Stimulated activated CD8-positive, alpha-beta memory T cell treated with anti-CD3 and anti-CD28 coated beads, Interleukin-15, amount 100 ng/mL, for 1 hour (primary cell): ENCODE results near the gene CEP41.

Source experiments
- DNase-seq: peaks from one replicate; pipeline ENCODE4 v3.0.0-alpha.2; 2020; ENCODE audit warnings: low read depth

The CEP41 gene

DNA sequence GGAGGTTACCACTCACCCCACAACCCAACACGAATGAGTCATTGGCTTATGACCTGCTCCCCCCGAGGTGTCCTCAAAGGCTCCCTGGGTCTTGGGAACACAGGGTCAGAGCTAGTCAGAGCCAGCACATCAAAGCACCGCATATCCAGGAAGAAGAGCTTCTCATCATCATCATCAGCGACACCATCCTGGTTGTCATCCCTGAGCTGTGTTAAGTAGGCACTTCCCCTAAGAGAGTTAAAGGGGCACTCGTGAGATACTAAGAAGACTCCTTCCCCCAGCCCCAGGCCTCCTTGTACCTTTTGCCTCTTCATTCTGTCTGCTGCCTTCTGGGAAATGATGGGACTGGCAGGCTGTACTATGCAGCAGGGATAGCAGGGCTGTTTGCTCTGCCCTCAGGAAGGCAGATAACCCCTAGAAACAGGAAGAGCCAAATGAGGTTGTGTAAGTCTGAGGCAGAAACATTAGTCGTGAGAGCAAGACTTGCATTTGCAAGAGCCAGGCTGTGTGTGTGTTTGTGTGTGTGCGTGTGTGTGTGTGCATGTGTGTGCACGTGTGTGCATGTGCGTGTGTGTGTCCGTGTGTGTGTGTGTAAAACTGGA is 71.6 kb downstream of the CEP41 start:
- DNase-seq = no peak

DNA sequence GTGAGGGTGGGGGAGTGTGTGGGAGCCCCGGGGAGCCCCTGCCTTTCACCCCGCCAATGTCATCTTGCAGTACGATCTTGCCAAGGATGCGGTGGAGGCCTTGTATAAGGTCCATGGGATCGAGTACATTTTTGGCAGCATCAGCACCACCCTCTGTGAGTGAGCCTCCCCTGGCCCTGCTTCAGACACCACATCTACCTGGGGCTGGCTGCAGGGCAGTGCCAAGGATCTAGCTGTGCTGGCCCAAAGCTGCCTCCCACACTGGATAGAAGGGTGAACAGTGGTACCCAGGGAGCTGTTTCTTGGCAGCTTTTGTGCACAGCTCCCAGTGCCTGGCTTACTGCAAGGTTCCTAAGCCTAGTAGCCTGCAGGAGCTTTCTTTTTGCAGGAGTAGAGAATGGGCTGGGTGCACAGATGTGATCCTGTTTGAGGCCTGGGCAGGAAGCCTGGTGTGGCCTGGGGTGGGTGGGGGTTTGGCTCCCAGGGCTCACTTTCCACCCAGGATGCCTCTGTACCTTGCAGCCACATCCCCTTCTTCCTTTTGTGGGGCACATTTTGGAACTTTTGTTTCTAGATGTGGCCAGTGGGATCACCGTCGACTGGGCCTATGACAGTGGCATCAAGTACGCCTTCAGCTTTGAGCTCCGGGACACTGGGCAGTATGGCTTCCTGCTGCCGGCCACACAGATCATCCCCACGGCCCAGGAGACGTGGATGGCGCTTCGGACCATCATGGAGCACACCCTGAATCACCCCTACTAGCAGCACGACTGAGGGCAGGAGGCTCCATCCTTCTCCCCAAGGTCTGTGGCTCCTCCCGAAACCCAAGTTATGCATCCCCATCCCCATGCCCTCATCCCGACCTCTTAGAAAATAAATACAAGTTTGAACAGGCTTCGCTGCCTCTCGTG is 72.7 kb downstream of the CEP41 start:
- no peak for DNase-seq

DNA sequence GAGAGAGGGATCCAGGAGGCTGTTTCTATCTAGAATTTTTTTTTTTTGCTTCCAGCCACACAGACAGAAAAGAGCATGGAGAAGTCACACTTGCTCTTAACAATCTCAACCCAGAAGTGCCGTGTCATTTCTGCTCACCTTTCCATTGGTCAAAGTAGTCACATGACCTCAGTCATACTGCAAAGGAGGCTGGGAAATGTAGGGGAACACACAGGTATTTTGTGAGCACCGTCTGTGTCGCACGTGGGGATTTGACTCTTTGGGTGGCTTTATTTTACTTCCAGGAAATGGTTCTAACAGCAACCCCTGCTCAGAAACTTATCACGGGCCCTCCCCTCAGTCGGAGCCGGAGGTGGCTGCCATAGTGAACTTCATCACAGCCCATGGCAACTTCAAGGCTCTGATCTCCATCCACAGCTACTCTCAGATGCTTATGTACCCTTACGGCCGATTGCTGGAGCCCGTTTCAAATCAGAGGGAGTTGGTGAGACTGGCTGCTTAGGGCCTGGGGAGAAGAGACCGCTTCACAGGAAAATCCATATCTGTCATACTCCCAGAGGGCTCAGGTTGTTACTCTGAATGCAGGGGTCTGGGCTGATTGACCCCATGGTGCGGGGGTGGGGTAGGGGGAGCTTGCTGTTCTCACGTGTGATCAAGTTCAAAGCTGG is 73.6 kb downstream of the CEP41 start:
- DNase-seq = no peak

DNA sequence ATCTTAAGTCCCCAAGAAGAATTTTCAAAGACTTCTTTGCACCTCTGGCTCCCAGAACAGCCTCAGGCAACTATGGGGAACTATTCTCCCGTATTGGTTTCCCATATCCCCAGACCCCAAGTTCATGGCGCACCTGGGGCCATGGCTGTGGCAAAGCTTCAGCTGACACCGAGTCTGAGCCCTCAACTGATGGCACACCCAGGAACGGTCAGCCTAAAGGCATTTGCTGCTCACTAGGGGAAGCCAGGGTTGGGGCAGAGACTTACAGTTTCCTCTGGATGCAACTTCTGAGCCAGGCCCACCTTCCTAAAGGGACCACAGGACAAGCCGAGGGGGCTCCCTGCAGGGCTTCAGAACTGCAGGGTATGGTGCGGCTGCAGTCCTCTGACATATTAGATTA is 74.3 kb downstream of the CEP41 start:
- no peak for DNase-seq

DNA sequence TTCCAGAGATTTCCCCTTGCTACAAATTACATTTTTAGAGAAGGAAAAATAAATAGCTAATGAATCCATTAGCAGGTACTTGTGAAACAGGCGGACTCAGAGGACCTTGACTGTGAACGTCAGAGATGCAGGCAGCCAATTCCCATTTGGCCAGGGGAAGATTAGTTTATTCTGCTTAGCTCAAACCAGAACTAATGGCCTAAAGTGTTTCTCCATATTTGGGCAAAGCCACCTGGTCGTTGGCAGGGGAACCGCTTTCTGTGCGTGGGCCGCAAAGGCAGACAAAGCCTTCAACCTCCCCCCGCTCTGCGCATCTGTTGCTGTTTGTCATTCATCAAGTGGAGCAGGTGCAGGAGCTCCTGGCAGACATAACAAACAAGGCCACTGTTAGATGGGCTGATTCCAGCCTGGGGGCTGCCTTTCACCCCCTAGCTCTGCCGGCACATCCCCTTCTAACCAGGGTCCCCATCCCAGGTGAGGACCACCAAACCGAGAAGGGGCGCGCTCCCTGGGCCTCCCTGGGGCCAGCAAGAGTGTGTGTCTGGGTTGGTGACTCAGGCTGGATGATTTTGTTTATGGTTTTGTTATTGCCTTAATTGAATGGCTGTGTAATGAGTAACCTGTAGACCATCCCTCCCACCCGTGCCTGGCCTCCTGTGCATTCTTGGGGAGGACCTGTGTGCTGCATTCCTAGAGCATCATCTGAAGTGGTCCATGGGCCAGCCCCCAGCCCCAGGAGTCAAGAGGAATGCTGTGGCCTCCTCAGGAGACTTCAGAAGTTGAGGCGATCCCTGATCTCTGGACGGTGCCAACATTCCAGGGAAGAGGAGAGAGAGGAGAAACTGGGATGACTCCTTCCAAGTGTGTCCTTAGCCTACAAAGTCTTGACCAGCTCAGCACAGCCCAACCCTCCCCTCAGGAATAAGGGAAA is 75.0 kb downstream of the CEP41 start:
- no peak for DNase-seq

DNA sequence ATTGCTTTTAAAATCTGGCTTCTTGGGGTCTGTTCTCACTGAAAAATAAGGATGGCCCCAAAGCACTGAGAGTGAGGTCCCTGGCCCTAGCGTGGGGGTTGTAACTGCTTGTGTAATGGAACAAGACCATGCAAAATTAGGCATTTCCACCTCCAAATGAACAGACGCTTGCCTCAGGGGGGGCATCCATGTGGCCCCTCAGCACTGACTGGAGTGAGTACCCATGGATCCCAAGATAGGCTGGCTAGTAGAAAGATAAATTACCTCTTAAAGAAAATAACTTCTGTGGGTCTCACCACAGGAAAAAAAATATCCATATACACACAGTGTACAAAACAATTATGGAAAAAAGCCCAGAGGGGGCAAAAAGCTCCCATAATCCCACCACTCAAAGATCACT is 75.7 kb downstream of the CEP41 start:
- no peak for DNase-seq

DNA sequence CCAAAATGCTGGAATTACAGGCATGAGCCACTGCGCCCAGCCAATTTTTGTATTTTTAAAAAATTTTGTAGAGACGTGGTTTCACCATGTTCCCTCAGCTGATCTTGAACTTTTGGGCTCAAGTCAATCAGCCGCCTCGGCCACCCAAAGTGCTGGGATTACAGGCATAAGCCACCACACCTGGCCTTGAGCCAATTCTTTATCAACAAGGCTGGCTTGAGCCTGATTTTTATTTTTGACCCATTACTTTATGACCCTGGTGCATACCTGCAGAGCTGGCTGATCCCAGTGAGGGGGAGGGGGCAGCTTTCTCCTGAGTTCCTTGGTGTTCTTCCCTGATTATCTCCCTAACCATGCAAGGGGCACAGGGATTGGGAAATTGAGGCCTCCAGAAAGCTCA is 76.4 kb downstream of the CEP41 start:
- DNase-seq = no peak

DNA sequence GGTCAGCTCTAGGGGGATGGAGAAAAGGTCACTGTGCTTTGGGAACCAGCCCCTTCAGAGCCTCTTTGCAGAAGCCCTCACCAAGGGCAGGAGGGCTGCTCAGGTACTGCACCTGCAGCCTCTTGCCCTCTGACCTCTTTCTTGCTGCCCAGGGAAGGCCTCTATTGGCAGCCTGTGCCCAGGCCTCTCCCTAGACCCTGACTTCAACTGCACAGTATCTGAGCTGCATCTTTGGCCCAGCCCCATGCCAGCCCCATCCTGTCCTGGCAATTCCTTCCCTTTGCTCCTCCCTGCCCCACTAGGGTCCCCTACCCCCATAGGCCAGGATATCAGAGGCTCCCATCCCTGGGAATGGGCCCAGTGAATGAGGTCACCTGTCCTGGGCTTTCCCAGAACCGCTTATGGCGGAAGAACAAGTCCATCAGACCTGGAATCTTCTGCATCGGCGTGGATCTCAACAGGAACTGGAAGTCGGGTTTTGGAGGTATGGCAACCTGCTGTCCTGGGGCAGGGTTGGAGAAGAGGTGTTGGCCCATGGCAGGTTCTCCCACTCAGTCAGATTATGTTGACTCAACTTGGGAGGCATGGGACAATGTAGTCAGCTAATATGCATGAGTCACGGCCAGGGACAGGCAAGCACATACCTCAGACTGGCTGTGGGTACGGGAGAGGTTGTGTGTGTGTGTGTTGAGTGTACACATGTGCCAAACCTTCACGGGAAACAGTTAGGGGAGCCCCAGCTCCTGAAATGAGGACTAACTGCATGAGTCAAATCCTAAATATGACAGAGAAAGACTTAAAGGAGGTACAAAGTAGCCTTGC is 77.6 kb downstream of the CEP41 start:
- DNase-seq = no peak

DNA sequence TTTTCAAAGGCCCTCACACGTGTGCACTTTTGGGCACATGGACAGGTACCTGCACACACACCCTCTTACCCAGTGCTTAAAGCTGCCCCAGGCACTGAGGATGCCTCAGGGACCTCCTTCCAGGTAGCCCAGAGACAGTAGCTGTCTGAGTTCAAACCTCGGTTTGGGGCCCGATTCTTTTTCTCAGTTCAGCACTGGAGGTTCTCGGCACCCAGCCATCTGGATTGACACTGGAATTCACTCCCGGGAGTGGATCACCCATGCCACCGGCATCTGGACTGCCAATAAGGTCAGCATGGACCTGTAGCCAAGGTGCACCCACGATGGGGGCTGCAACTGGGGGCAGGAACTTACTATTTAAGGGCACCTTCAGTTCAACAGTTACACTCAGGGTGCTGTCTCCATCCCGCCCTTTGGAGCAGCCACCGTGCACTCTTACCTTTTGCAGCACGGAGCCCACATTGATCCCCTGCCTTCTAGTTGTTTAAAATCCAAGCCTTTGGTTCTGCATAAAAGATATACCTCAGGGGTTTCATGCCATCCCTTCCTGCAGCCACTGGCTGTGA is 78.5 kb downstream of the CEP41 start:
- DNase-seq = no peak

DNA sequence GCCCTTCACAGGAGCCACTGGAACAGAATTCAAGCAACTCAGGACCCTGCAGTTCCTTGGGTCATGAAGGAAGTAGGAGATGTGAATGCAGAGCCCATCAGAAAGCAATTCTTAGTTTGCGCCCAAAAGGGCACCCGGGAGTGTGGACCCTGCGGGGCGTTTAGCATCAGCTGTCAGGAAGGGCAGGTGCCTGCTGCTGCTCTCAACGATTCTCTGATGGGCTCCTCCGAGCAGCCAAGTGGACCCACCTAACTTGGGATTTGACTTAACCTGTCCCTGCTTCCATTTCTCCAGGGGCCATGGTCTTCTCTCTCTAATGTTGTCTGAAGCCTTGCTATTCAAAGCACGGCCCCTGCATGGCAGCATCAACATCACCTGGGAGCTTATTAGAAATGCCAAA is 79.1 kb downstream of the CEP41 start:
- DNase-seq = no peak

DNA sequence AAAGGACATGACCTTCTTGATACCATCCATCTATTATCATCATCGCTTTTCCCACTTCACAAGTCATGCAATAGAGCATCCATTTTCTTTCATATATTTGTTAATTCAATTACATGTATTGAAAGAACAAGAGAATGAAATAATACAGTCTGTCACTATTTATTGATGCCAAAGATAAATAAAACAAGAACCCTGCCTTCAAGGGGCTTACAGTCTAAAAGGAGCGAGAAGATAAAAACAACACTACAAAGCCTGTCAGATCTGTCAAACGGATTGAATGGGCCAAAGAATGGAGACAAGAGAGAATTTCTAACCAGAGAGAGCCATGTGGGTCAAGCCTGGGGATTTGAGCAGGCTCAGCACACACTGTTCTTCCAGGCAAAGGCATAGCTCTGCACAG is 80.3 kb downstream of the CEP41 start:
- no peak for DNase-seq

DNA sequence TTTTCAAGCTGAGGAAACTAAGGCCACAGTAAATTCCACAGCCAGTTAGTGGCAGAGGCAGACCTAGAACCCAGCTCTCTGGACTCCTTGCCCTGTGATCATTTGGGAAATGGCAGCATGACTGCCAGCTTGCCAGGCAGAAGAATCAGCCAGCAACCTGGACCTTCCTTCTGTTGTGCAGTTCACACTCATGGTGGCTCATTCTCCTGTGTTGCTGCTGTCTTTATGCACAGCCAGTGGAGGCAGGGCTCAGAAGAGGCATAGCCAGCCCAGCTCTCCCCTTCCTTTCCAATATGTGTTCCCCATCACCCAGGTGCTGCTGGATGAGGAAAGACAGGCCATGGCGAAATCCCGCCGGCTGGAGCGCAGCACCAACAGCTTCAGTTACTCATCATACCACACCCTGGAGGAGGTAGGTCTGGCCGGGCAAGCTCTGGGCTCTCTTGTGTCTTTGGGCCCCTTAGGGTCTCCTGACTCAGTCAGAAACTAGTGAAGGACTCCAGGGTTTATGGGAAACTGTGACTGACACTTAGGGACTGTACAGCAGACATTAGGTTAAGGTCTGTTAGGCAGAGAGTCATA is 81.4 kb downstream of the CEP41 start:
- DNase-seq = no peak

DNA sequence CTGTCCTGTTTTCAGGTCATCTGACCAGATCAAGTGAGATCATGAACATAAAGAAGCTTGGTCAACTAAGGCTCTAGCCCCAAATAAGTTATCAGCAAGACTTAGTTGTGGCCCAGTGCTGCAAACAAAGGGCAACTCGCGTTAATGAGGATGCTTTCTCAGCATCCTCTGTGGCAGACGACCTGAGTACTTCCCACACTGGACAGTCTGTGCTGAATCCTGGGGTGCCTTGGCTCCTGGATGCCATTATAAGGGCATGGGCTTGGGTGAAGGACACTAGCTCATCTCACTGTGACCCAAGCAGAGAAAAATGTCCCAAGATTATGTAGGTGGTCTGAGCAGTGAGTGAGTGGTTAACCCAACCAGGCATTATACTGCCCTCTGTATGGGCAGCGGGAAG is 82.3 kb downstream of the CEP41 start:
- no peak for DNase-seq

DNA sequence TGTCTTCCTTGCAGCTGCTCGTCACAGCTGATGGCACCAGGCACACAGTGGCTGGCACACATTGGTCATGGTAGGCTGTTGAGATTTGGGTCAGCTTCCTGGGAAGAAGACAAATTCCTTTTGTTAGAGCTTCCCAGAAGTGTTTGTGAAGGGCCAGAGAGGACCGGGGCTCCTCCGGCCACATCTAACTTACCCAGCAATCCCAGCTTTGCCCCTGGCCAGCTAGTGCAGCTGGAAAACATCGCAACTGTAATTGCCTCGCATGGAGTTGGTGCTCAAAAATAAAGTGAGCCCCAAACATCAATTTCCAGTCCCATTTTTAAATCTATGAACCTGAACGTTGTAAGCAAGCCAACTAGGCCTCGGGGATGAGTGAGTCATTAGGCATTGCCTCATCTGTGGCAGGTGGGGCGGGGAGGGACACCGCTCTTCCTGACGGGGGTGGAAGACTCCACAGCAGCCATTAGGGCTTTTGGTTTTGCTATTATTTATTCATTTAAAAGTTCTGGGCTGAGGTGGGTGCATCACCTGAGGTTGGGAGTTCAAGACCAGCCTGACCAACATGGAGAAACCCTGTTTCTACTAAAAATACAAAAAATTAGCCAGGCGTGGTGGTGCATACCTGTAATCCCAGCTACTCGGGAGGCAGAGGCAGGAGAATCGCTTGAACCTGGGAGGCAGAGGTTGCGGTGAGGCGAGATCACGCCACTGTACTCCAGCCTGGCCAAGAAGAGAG is 83.8 kb downstream of the CEP41 start:
- no peak for DNase-seq

DNA sequence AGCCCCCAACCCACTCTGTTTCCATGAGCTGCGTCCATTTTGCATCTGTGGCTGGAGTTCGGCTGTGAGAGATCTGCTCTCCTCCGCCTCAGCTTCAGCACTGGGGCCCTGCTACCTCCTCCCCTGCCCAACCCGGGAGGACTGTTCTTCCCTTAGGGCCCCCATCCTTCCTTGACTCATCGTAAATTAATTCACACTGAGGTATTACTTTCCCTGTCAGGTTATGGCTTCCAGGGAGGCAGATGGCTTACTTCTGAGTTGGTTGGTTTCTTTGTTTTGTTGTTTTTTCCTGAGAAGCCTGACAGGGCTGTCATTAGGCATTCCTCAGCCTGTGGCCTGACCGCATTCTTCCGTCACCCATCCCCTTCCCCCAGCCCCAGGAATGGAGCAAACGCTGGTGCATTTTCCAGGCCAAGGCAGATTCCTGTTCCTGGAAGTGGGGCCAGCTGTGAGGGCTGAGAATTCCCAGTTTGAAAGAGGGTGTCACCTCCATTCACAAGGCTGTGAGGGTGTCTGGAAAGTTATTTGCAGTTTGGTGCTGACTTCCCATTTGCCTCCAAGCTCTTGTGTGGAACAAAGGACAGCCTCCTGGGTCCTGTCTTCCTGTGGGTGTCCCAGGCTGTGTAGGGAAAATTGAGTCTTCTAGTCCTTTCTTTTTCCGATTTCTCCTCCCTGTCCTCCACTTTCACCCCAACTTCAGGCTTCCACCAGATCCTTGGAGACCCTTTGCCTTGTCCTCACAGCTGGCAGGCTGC is 84.5 kb downstream of the CEP41 start:
- no peak for DNase-seq

DNA sequence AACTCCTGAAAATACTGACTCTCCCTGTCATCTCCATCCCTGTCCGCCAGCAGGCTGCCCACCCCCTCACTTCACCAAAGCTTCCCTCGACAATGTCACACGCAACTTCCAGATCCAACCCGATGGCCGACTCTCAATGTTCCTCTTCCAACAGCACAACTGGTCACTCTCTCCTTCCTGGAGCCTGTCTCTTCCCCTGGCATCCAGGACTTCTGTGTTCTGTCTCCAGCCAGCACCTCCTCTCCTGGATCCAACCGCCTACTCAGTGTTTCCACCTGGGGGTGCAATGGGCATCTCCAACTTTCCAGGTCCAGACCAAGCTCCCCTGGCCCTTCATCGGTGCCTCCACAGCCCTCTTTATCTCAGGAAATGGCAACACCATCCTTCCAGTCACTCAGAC is 87.6 kb downstream of the CEP41 start:
- DNase-seq = no peak

DNA sequence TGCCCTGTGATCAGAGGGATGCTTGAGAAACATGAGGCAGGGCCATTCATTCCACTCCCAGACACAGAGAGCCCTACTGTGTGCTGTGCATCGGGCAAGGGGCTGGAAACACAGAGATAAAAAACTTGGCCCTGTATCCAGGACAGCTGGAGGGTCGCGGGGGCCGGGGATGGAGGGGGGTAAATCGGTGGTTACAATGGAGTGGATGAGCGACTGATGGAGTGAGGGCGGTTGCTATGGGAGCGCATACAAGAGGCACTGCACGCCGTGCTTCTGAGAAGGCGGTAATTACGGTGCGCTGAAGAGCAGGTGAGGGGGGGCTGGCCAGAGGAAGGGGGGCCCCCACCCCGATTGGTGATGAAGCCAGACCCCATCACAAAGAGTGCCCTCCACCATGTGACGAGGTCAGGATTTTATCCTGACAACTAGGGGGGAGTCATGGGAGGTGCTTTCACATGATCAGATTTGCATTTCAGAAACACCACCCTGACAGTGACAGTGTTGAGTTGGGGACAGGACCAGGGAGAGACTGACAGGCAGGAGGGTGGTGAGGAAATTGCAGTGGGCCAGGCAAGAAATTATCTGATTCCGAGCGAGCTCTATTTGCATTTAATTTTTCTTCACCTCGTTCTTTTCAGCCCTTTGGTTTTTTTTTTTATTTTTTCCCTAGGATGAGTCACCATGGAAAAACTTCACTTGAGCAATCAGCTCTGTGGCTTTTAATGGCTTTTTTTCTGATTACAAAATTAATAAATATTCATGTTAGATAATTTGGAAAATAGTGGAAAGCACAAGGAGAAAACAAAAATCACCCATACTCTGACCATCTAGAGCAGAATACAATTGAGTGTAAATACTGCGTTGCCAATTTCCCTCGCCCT is 88.4 kb downstream of the CEP41 start:
- DNase-seq = no peak

DNA sequence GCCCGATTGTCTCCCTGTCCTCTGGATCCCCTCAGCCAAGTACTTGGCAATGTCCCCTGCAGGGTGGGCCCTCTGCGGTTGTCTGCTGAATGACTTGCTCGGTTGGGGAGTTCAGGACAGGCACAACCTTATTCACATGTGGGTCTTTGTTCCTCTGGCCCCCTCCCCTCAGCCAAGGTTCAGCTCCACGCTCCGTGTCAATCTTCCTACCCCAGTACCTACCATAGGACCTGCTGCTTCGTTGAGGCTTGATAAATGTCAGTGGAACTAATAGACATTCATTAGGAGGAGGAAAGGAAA is 89.1 kb downstream of the CEP41 start:
- no peak for DNase-seq
